B cell (primary cell): ENCODE data around the gene KIAA0408. TPM values are rescaled to one million over a fixed set of nuclear protein-coding genes. Genes with fewer than 3 reads are reported as not detected.

ENCODE experiments used
- ATAC-seq: fragments of 200-7000 bp; cut with Tn5 transposase; one replicate; pipeline ENCODE4 v1.10.0; 2021; ENCODE audit warnings: low read depth, mild to moderate bottlenecking, moderate number of reproducible peaks, moderate library complexity
- CTCF ChIA-PET: fragments of 350-600 bp; sonication (Branson Sonifier 250); formaldehyde crosslinking; loops from one replicate; lab custom pipeline; 2021; ENCODE audit warnings: antibody characterized with exemption, inconsistent platforms; lab: Charles Lee
- POLR2A ChIA-PET: fragments of 350-600 bp; sonication (Branson Sonifier 250); formaldehyde crosslinking; loops from one replicate; lab custom pipeline; 2021; ENCODE audit warnings: antibody characterized with exemption; lab: Charles Lee
- DNase-seq: peaks from one replicate; pipeline ENCODE4 v3.0.0; 2013
- H2AFZ ChIP-seq: 2 replicates; pipeline ENCODE4 v1.6.1; 2012; ENCODE audit warnings: mild to moderate bottlenecking, low read depth, low read length; ENCODE audit not compliant: insufficient read depth, poor library complexity, severe bottlenecking
- H3K27ac ChIP-seq, 2 donors: 1 replicate in 1 of 2; 2 replicates in 1 of 2; pipeline ENCODE4 v1.5.1; 2012 to 2013; ENCODE audit warnings: low read length in 2 of 2, mild to moderate bottlenecking in 2 of 2, moderate library complexity in 1 of 2
- H3K27me3 ChIP-seq, 4 experiments: fragments of 200-600 bp in 1 of 4; sonication (generic) in 1 of 4; replicated peaks in 1 of 4; 1 replicate in 2 of 4; 2 replicates in 2 of 4; pipeline versions ENCODE4 v1.6.1 to v1.7.0; 2013 to 2016; ENCODE audit warnings: low read length in 3 of 4, mild to moderate bottlenecking in 2 of 4, mixed read lengths in 1 of 4, moderate library complexity in 1 of 4; ENCODE audit not compliant: insufficient read depth in 4 of 4, control insufficient read depth in 3 of 4; ENCODE audit errors: control extremely low read depth in 1 of 4
- H3K36me3 ChIP-seq, 2 experiments: replicated peaks in 1 of 2; 1 replicate in 1 of 2; 2 replicates in 1 of 2; pipeline versions ENCODE4 v1.6.1 to v1.7.1; 2013; ENCODE audit warnings: low read length in 1 of 2; ENCODE audit not compliant: insufficient read depth in 2 of 2, control insufficient read depth in 1 of 2; ENCODE audit errors: control extremely low read depth in 1 of 2, extremely low read depth in 1 of 2
- H3K4me1 ChIP-seq, 2 donors: fragments of 200-600 bp in 1 of 2; sonication (generic) in 1 of 2; 1 replicate in 1 of 2; 2 replicates in 1 of 2; pipeline versions ENCODE4 v1.5.1 to v1.6.1; 2013 to 2017; ENCODE audit warnings: low read length in 2 of 2; ENCODE audit not compliant: control insufficient read depth in 2 of 2, insufficient read depth in 2 of 2
- H3K4me2 ChIP-seq: replicated peaks from 2 replicates; pipeline ENCODE3; 2012; ENCODE audit warnings: mild to moderate bottlenecking, low read depth, low read length; ENCODE audit not compliant: poor library complexity, severe bottlenecking
- H3K4me3 ChIP-seq, 5 experiments: fragments of 200-600 bp in 1 of 5; sonication (generic) in 1 of 5; 1 replicate in 3 of 5; 2 replicates in 2 of 5; pipeline versions ENCODE4 v1.5.1 to v1.7.0; 2011 to 2016; ENCODE audit warnings: low read length in 4 of 5, mild to moderate bottlenecking in 4 of 5, low read depth in 2 of 5, control low read depth in 1 of 5, moderate library complexity in 1 of 5; ENCODE audit not compliant: insufficient read depth in 1 of 5; ENCODE audit errors: control extremely low read depth in 1 of 5, extremely low read depth in 1 of 5
- H3K79me2 ChIP-seq: fragments of 200-600 bp; sonication (generic); one replicate; pipeline ENCODE4 v1.6.0; 2016; ENCODE audit warnings: low read length; ENCODE audit not compliant: control insufficient read depth, insufficient read depth
- H3K9ac ChIP-seq: fragments of 200-600 bp; sonication (generic); 2 replicates; pipeline ENCODE4 v1.6.1; 2017; ENCODE audit warnings: mild to moderate bottlenecking, low read length, moderate library complexity
- H3K9me3 ChIP-seq, 3 donors: one replicate each; pipeline versions ENCODE4 v1.6.1 to v1.7.1; 2013; ENCODE audit warnings: low read length in 2 of 3; ENCODE audit not compliant: control insufficient read depth in 2 of 3, insufficient read depth in 1 of 3; ENCODE audit errors: control extremely low read depth in 1 of 3
- H4K20me1 ChIP-seq: 2 replicates; pipeline ENCODE4 v1.6.0; 2012; ENCODE audit warnings: mild to moderate bottlenecking, low read length; ENCODE audit not compliant: insufficient read depth, control insufficient read depth, poor library complexity, severe bottlenecking
- H3K27ac Mint-ChIP-seq: one replicate; pipeline ENCODE4 v1.8.0; 2021; ENCODE audit warnings: mixed read lengths
- H3K27me3 Mint-ChIP-seq: one replicate; pipeline ENCODE4 v1.8.0; 2021; ENCODE audit warnings: mixed read lengths
- H3K4me1 Mint-ChIP-seq: one replicate; pipeline ENCODE4 v1.8.0; 2021; ENCODE audit warnings: mixed read lengths
- H3K4me3 Mint-ChIP-seq: one replicate; pipeline ENCODE4 v1.8.0; 2021; ENCODE audit warnings: mixed read lengths
- H3K9me3 Mint-ChIP-seq: one replicate; pipeline ENCODE4 v1.8.0; 2022; ENCODE audit warnings: mixed read lengths; ENCODE audit not compliant: insufficient read depth
- EZH2 ChIP-seq: IDR thresholded peaks from 2 replicates; pipeline ENCODE4 v1.6.1; 2012; ENCODE audit warnings: borderline replicate concordance, low read depth, mild to moderate bottlenecking, moderate library complexity, low read length; ENCODE audit not compliant: insufficient read depth, poor library complexity, severe bottlenecking
- WGBS: methylation state at CpG from one replicate; pipeline ENCODE4 v1.1.5; 2013; ENCODE audit warnings: missing lambda C conversion rate; ENCODE audit not compliant: insufficient coverage; 5-methylcytosine and 5-hydroxymethylcytosine counted together
- intact Hi-C: fragments of 100-400 bp; cut with micrococcal nuclease; formaldehyde crosslinking; loops from one replicate; pipeline ENCODE4 v1.10.0; 2022
- polyA plus RNA-seq: library from polyadenylated mRNA; depleted of rRNA; stranded (reverse); fragments of >200 nt; gene quantifications from 2 replicates; pipeline ENCODE4 v1.2.3, GENCODE V29; 2012
- total RNA-seq, 2 donors: library from RNA; stranded (reverse); fragments of 120-200 nt in 1 of 2; gene quantifications; 1 replicate in 1 of 2; 2 replicates in 1 of 2; pipeline versions ENCODE4 v1.2.3 to v1.2.4, GENCODE V29; 2013 to 2022
- TF ChIP-seq, protein P1 (sequence below): fragments of 200-600 bp; IDR thresholded peaks from one replicate; pipeline ENCODE4 v1.8.0; 2022; ENCODE audit warnings: antibody characterized with exemption, mild to moderate bottlenecking

Gene KIAA0408
- total and polyA plus RNA-seq, 2 donors (not counting 1 experiment from before 2014, with no cell fraction given) = 0.58 to 0.64 TPM

DNA sequence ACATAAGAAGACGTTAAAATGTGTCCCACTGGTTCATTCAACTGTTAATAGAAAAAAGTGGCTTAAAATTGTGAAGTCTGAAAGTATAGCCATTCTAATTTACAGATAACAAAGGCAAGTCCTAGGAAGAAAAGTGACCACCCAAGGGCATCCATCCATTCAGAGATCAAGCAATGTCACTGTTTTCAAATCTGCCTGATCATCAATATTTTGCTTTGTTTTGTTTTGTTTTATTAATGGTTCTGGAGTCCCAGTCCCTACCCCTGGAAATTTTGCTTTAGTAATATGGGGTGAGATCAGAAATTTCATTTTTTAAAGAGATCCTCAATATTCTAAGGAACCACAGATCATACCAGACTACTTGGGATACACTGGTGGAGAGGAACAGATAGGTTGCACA lies 17.3 kb downstream of the KIAA0408 start:
- POLR2A ChIA-PET = no interaction called here

DNA sequence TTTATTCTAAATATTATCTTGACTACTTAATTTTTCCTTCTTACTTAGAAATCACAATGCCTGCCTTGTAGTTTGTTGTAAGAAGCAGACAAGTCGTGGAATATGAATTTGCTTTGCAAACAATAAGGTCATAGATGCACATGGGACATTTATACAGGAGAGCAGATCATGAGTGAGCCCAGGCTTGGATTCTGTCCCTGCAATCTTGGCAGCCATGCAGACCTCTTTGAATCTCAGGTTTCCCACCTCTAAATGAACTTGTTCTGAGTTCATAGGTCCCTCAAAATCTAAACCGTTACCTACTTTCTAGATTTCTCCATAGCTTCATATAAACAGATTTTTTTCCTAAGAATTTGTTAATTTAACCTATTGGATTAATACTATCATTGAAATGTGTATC lies 19.5 kb downstream of the KIAA0408 start:
- no peak overlapping the region for H2AFZ ChIP-seq
- H3K9ac ChIP-seq = no peak overlapping the region
- H3K4me3 ChIP-seq = no peak overlapping the region
- no peak for DNase-seq
- no peaks in the 10 kb centered on the region for H3K36me3 ChIP-seq
- CTCF ChIA-PET = no interaction called here
- H4K20me1 ChIP-seq = no peaks in the 10 kb centered on the region
- intact Hi-C loops = no loop called here
- H3K4me2 ChIP-seq = no peak overlapping the region
- Mint-ChIP-seq H3K27me3 (peaks cover 8% of the 10 kb centered on the region), H3K27ac (no peak overlapping the region), H3K4me3 (no peak overlapping the region), H3K9me3 (no peaks in the 10 kb centered on the region), H3K4me1 (no peaks in the 10 kb centered on the region)
- H3K4me1 ChIP-seq = no peaks in the 10 kb centered on the region
- H3K27me3 ChIP-seq = no peaks in the 10 kb centered on the region
- no peak for ATAC-seq
- no peaks in the 10 kb centered on the region for H3K79me2 ChIP-seq
- 91% methylated on average over 1 of the region's 2 CpGs for WGBS
- H3K27ac ChIP-seq = no peak overlapping the region
- POLR2A ChIA-PET = no interaction called here
- no peaks in the 10 kb centered on the region for H3K9me3 ChIP-seq
- TF ChIP-seq, protein P1, sequence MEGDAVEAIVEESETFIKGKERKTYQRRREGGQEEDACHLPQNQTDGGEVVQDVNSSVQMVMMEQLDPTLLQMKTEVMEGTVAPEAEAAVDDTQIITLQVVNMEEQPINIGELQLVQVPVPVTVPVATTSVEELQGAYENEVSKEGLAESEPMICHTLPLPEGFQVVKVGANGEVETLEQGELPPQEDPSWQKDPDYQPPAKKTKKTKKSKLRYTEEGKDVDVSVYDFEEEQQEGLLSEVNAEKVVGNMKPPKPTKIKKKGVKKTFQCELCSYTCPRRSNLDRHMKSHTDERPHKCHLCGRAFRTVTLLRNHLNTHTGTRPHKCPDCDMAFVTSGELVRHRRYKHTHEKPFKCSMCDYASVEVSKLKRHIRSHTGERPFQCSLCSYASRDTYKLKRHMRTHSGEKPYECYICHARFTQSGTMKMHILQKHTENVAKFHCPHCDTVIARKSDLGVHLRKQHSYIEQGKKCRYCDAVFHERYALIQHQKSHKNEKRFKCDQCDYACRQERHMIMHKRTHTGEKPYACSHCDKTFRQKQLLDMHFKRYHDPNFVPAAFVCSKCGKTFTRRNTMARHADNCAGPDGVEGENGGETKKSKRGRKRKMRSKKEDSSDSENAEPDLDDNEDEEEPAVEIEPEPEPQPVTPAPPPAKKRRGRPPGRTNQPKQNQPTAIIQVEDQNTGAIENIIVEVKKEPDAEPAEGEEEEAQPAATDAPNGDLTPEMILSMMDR = no peak
- no peak for TF ChIP-seq EZH2

More for the DNA sequence above, 17.3 kb downstream of the KIAA0408 start:
- Histone ChIP-seq H2AFZ (no peak overlapping the region), H4K20me1 (no peaks in the 10 kb centered on the region), H3K27me3 (no peaks in the 10 kb centered on the region), H3K79me2 (no peaks in the 10 kb centered on the region), H3K4me3 (no peak overlapping the region), H3K36me3 (no peaks in the 10 kb centered on the region), H3K4me1 (no peaks in the 10 kb centered on the region), H3K9ac (no peak overlapping the region), H3K4me2 (no peak overlapping the region), H3K27ac (no peak overlapping the region), H3K9me3 (no peaks in the 10 kb centered on the region)
- CTCF ChIA-PET = no interaction called here
- Mint-ChIP-seq H3K27ac (no peak overlapping the region), H3K4me1 (no peaks in the 10 kb centered on the region), H3K9me3 (no peaks in the 10 kb centered on the region), H3K4me3 (no peak overlapping the region), H3K27me3 (peaks cover 4% of the 10 kb centered on the region)
- no CpG with 5 or more reads among the region's 1 CpG for WGBS
- ATAC-seq (no peak), DNase-seq (no peak)
- intact Hi-C loops = no loop called here
- TF ChIP-seq EZH2 = no peak
- TF ChIP-seq, protein P1 = no peak
